OCI-LY1 (cell line): ENCODE results near the gene PLK2.

Experiments used
- CTCF ChIP-seq: fragments of 200-600 bp; sonication (generic), shearing (Covaris generic); IDR thresholded peaks from 2 replicates; pipeline ENCODE4 v1.5.1; 2017; ENCODE audit warnings: mild to moderate bottlenecking, antibody characterized with exemption, low read length, moderate library complexity, mixed read lengths
- EZH2 ChIP-seq: fragments of 200-600 bp; sonication (generic), shearing (Covaris generic); IDR thresholded peaks from 2 replicates; pipeline ENCODE4 v1.8.0; 2017; ENCODE audit warnings: borderline replicate concordance, mixed run types, mild to moderate bottlenecking, antibody characterized with exemption, low read length, moderate library complexity, mixed read lengths

- TF ChIP-seq CTCF: no peak
- TF ChIP-seq EZH2: no peak
Measured at GRCh38 chr5:58481828-58482227, 21.9 kb upstream of the PLK2 start.
